Measurements from ENCODE around the gene ZBTB20. TPM values are rescaled to one million over a fixed set of nuclear protein-coding genes. Genes with fewer than 3 reads are reported as not detected.

The ZBTB20 gene
- polyA plus RNA-seq, 3 donors = 1.3 to 3.2 (median 2.0) TPM

- Histone ChIP-seq H3K27ac (ENCODE audit: low read depth in 1 of 2, low read length in 2 of 2) (no peak overlapping the region), H4K20me1 (ENCODE audit: insufficient read depth, low read length) (no peaks in the 10 kb centered on the region), H3K36me3 (replicated peaks in 1 of 2; ENCODE audit: control insufficient read depth in 1 of 2, insufficient read depth in 2 of 2, low read length in 2 of 2) (no peaks in the 10 kb centered on the region), H3K79me2 (ENCODE audit: insufficient read depth, low read length) (no peaks in the 10 kb centered on the region), H2AFZ (ENCODE audit: insufficient read depth, low read depth, low read length, poor library complexity, severe bottlenecking) (no peak overlapping the region), H3K9me3 (replicated peaks in 1 of 2; ENCODE audit: control insufficient read depth in 1 of 2, insufficient read depth in 1 of 2, low read length in 2 of 2) (no peaks in the 10 kb centered on the region), H3K9ac (ENCODE audit: insufficient read depth, low read length, poor library complexity, severe bottlenecking) (no peak overlapping the region), H3K4me2 (replicated peaks; ENCODE audit: extremely low read depth, low read length, poor library complexity, severe bottlenecking) (no peak overlapping the region), H3K4me1 (ENCODE audit: control insufficient read depth in 1 of 2, insufficient read depth in 2 of 2, low read length in 2 of 2) (no peaks in the 10 kb centered on the region), H3K27me3 (ENCODE audit: control insufficient read depth in 2 of 2, insufficient read depth in 2 of 2, low read length in 2 of 2) (no peaks in the 10 kb centered on the region), H3K4me3 (replicated peaks in 1 of 3; ENCODE audit: low read depth in 2 of 3, low read length in 3 of 3) (no peak overlapping the region)
- Mint-ChIP-seq H3K4me1 (peaks cover 9% of the 10 kb centered on the region), H3K27me3 (ENCODE audit: low read depth in 3 of 3) (peaks cover 0 to 3% (median 0%) of the 10 kb centered on the region in 3 donors), H3K36me3 (no peaks in the 10 kb centered on the region), H3K4me3 (no peak overlapping the region), H3K9me3 (peaks cover 0 to 2% (median 0%) of the 10 kb centered on the region in 7 donors), H3K27ac (no peak overlapping the region)
- WGBS (ENCODE audit: insufficient coverage) = 77% methylated on average over 6 of the region's 8 CpGs
- DNase-seq = no peak
- TF ChIP-seq CTCF (IDR thresholded peaks at IDR 0.05) = no peak
- intact Hi-C loops (cut with micrococcal nuclease) = no loop called here
Observed at GRCh38 chr3:114424337-114424736, 722.8 kb downstream of the ZBTB20 start.

- no peaks in the 10 kb centered on the region for H3K9me3 ChIP-seq (replicated peaks in 1 of 2; ENCODE audit: control insufficient read depth in 1 of 2, insufficient read depth in 1 of 2, low read length in 2 of 2)
- H3K9ac ChIP-seq (ENCODE audit: insufficient read depth, low read length, poor library complexity, severe bottlenecking) = no peak overlapping the region
- H3K4me2 ChIP-seq (replicated peaks; ENCODE audit: extremely low read depth, low read length, poor library complexity, severe bottlenecking) = no peak overlapping the region
- H3K9me3 Mint-ChIP-seq = no peaks in the 10 kb centered on the region
- no peaks in the 10 kb centered on the region for H3K4me1 ChIP-seq (ENCODE audit: control insufficient read depth in 1 of 2, insufficient read depth in 2 of 2, low read length in 2 of 2)
- H3K27ac ChIP-seq (ENCODE audit: low read depth in 1 of 2, low read length in 2 of 2) = no peak overlapping the region
- no peak for TF ChIP-seq CTCF (IDR thresholded peaks at IDR 0.05)
- no peaks in the 10 kb centered on the region for H3K36me3 Mint-ChIP-seq
- no peaks in the 10 kb centered on the region for H3K27me3 ChIP-seq (ENCODE audit: control insufficient read depth in 2 of 2, insufficient read depth in 2 of 2, low read length in 2 of 2)
- peaks cover 3% of the 10 kb centered on the region for H3K4me1 Mint-ChIP-seq
- H2AFZ ChIP-seq (ENCODE audit: insufficient read depth, low read depth, low read length, poor library complexity, severe bottlenecking) = no peak overlapping the region
- peaks cover 0 to 2% (median 0%) of the 10 kb centered on the region in 3 donors for H3K27me3 Mint-ChIP-seq (ENCODE audit: low read depth in 3 of 3)
- WGBS (ENCODE audit: insufficient coverage) = 100% methylated on average over 3 of the region's 7 CpGs
- intact Hi-C loops (cut with micrococcal nuclease) = no loop called here
- H3K4me3 ChIP-seq (replicated peaks in 1 of 3; ENCODE audit: low read depth in 2 of 3, low read length in 3 of 3) = no peak overlapping the region
- no peaks in the 10 kb centered on the region for H3K79me2 ChIP-seq (ENCODE audit: insufficient read depth, low read length)
- H3K27ac Mint-ChIP-seq = no peak overlapping the region
- H4K20me1 ChIP-seq (ENCODE audit: insufficient read depth, low read length) = no peaks in the 10 kb centered on the region
- no peaks in the 10 kb centered on the region for H3K36me3 ChIP-seq (replicated peaks in 1 of 2; ENCODE audit: control insufficient read depth in 1 of 2, insufficient read depth in 2 of 2, low read length in 2 of 2)
- no peak for DNase-seq
- H3K4me3 Mint-ChIP-seq = no peak overlapping the region
Observed at GRCh38 chr3:114421204-114421603, 725.9 kb downstream of the ZBTB20 start.

All from CD14-positive monocyte (primary cell).